Stimulated activated CD8-positive, alpha-beta memory T cell treated with anti-CD3 and anti-CD28 coated beads, Interleukin-7, amount 100 ng/mL, for 24 hours (primary cell): ENCODE data around the gene ENAH.
"Not testable (repeated sequence)": the region's sequence is repeated elsewhere in the genome, so short reads cannot be mapped to it uniquely, and the experiment has no call there.

Experiments
- DNase-seq: peaks from one replicate; pipeline ENCODE4 v3.0.0-alpha.2; 2020; ENCODE audit warnings: low read depth

ENAH gene

DNA sequence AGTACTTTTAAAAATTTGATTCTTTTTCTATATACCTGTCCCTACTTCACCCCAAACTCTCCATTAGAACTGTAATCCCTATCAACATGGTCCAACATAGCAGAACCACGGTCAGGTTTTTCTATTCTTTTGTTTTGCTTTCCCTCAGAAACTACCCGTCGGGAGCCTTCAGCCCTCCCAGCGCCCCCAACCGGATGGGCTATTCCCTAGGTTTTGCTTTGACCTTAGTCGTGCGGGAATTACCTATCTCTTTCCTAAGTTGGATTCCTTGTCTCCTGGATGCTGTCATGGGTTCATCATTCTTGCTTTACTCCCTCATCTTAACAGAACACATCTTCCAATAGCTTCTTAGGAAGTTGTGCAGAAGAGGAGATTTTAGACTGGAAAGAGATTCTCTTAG, 127.5 kb downstream of the ENAH start:
- DNase-seq = no peak

- DNase-seq = no peak
These were observed 128.4 kb downstream of the ENAH start for GRCh38 chr1:225524570-225524969.

- DNase-seq = no peak
These were observed 129.5 kb downstream of the ENAH start for GRCh38 chr1:225523263-225523950.

GRCh38 chr1:225522588-225523262, 130.2 kb downstream of the ENAH start:
- no peak for DNase-seq

DNA sequence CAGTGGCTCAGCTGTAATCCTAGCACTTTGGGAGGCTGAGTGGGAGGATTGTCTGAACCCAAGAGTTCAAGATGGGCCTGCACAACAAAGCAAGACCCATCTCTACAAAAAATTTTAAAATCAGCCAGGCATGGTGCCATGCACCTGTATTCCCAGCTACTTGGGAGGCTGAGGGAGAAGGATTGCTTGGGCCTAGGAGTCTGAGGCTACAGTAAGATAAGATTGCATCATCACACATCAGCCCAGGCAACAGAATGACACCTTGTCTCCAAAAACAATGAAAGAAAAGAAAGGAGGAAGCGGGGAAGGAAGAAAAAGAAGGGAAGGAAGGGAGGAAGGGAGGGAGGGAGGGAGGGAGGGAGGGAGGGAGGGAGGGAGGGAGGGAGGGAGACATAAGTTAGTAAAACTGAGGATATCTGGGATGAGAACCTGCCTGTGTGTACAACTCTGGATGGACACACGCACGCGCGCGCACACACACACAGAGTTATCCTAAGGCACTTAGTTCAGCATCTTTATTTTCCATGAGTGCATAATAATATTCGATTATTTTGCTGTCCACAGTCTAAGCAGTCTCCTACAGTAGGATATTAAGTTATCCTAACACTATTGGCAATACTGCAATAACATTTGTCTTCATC, 132.2 kb downstream of the ENAH start:
- no peak for DNase-seq

DNA sequence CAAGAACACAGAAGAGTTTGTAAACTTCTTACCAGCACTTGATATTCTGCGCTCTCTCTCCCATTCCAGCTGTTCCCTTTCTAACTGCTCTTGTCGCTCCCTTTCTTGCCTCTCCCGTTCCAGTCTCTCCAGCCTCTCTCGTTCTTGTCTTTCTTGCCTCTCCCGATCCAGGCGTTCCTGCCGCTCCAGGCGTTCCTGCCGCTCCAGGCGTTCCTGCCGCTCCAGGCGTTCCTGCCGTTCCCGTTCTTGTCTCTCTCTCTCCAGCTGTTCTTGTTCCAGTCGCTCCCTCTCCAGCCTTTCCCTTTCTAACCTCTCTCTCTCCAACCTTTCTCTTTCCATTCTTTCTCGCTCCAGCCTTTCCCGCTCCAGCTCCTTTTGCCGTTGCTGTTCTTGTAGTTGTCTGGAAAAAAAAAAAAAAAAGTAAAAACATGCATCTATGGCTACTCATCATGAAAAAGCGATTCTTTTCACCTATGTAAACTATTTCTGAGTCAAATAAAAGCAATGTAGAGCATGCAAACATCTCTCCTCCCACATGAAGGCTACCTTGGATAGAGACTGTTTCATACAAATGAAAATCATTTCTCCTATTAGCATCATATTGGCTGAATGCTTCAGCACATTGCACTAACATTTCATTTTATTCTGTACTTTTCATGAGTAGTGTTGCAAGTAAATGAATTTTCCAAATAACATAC, 133.6 kb downstream of the ENAH start:
- DNase-seq = no peak

DNA sequence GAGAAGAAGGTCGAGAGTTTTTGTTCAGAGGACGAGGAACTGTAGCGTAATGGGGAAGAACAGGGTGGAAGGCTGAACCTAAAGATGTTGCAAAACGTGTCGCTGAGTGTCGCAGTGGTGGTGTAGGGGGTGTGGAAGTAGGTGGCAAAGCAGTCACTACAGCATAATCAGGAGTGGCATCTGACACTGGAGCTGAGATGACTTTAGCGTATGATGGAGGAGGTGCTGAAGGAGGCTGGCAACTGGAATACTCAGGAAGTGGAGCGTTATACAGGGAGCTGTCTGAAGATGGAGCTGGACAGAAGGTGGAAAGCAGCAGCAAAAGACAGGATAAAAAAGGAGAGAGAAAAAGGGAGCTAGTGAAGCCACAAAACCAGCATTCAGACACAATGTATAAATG, 135.2 kb downstream of the ENAH start:
- DNase-seq = no peak

DNA sequence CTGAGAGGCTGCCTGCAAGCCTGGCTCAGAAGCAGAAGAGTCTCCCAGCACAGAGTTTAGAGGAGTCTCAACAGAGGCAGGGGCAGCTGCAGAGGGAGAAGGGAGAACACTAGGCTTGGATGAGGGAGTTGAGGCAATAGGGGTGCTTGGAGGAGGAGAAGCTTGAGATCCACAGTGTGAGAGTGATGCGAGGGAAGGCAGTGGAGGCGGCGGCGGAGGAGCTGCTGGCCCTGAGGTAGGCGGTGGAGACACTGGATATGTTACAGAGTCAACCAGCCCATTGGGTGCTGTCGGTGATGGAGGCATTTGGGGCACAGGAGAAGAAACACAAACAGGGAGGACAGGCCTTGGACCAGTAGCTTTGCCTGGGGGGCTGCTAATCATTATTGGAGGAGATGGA, 135.7 kb downstream of the ENAH start:
- DNase-seq = no peak

DNA sequence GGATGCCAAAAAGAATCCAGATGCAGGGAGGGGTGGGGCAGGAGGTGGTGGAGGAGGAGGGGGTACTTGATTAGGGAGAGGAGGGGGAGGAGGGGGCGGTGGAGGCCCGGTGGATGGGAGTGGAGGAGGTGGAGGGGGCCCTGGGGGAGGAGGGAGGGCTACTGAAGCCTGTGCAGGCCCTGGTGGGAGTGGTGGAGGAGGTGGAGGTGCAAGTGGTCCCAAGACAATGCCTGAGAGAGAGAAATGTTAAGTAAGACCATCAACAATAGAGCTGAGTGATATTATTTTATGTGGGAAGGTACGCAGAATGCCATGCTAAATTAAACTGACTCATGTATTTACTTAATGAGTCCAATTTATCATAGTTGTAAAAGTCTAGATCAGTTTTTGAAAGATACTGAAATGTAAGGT, 138.2 kb downstream of the ENAH start:
- DNase-seq = no peak

- not testable (repeated sequence) for DNase-seq
These were observed 139.3 kb downstream of the ENAH start for GRCh38 chr1:225513576-225513975.

- no peak for DNase-seq
These were observed 141.0 kb downstream of the ENAH start for GRCh38 chr1:225511828-225512381.

- not testable (repeated sequence) for DNase-seq
These were observed 142.2 kb downstream of the ENAH start for GRCh38 chr1:225510740-225511139.

DNA sequence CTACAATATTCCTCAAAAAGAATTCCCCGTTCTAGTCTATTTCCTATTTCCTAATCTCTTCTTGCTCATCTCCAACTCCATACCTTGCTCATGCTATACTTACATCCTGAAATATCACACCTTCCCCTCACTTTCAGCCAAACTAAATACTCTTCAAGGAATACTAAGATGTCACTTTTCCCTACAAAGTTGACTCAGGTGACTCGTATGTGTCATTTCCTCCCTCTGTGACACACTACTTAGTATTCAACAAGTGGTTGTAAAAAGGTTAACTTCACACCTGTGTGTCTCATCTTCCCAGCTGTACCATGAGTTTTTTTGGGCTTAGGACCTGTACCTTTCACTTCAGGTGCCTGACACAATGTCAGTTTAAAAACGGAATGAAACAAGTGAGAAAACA, 143.2 kb downstream of the ENAH start:
- DNase-seq = no peak

GRCh38 chr1:225509376-225509707, 143.6 kb downstream of the ENAH start:
- no peak for DNase-seq

DNA sequence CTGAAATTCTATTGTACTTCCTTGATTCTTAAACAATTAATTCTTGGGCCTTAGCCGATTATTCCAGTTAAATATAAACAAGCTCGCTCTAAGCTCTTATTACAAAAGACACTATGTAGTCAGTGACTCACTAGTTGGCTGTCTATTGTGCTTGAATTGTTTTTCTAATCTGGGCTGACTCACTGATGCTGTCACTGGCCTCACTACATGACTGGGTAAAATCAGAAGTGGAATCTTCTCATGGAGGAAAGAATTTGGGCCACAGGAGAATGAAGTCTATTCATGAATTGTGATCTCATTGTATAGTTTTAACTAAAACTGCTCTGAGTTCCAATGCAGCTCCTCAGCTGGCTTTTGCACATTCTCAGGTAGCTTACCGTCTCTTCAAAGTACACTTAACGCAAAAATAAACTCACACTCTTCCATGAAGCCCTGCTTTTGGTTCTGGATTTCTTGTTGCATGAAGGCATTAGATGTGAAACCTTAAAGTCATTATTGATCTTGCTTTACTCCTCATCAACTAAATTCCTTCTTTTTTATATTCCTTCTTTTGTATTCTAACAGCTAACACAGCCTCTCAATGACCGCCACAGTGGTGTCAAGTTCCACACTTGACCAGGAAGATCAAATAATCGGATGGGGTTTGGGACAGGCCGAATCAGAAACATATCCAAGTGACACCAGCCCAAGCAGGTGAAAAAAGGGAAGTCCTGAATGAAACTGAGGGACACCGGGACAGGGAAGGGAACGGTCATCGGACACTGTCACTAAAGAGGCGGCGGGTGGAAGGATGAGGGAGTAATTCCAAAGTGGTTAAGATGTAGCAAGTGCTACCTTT, 144.2 kb downstream of the ENAH start:
- DNase-seq = no peak

- DNase-seq = no peak
These were observed 146.2 kb downstream of the ENAH start for GRCh38 chr1:225506727-225507126.

DNA sequence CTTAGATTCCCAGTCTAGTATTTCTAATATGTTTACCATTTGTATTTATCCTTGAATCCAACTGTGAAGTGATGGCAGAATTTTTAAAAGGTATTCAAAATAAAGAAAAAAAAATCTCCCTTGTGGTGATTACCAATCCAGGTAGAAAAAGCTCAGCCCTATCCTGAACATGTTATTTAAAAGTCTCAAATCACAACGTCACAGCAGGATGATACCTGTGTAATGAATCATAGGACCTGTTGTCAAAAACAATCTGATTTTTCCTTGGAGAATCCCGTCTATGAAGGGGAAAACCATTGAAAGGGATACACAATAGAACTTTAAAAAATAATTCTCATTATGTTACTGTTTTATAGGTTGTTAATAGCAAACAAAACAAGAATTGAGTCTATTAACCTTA, 148.1 kb downstream of the ENAH start:
- no peak for DNase-seq

DNA sequence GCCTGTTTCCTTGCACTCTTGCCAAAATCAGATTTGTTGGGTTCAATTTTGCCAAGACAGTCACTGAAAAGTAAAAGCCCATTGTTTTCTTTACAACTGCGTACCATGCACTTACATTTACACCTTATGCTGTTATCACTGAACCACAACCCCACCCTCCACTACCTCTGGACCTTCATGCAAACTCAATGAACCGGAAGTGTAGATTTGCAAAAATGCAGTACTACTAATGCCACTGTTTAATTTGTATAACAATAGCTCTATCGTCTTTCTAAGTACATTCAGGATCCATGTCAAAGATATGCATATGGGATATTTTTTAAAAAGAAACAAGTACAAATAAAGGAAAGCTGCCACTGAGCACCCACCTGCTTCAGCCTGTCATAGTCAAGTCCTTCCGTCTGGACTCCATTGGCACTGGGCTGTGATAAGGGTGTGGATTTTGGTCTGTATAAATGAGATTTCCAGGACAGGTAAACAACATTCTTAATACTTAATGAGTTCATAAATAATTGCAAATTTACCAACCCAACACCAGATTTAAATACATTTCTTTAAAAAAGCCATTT, 152.2 kb downstream of the ENAH start:
- no peak for DNase-seq

DNA sequence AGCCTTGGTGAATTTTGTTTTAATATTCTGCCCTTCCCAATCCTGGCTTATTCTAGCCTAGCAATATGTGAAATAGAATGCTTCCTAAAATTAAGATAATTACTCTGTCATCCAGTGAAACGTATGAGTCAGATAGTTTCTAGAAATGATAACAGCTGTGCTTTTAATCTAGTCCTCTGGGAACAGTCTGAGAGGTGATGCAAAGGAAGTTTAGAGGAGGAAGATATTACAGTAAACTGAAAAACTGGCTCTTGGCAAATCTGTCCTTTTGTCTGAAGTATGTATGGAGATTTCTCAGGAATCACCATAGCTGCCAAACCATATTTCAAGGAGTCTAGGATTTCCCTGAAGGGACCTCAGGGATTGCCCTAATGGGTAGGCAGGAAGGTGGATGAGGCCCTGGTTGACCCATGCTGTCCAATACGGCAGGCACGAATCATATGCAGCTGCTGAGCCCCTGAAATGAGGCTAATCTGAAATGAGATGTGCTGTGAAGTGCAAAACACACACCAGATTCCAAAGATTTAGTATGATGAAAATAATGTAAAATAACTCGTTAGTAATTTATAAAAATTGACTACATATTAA, 154.3 kb downstream of the ENAH start:
- DNase-seq = no peak

DNA sequence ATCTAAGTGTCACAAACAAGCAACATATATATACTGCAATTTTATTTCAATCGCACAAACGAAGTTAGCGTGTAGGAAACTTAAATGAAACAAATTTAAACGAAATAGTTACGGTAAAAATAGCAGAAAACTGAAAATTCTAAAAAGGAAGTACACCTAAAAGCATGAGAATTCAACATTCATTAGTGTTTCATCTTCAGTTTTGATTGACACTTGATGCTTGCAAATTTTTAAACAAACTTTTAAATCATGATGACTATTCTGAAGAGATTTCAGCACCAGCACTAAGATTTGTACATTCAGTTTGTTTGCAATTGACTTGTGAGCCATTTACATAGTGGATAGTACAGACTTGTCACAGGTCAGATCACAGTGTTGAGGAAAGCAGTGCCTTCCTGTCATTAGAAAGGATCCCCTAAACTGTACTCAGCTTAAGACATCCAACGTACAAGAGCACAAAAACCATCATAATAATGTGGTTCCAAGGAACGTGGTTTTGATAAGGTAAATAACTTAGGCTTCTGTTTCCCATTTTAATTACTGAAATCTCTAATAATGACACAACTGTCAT, 158.0 kb downstream of the ENAH start:
- DNase-seq = no peak
